IMR-90 (cell line): ENCODE results near the gene INPP5E. TPM values are rescaled to one million over a fixed set of nuclear protein-coding genes. Genes with fewer than 3 reads are reported as not detected.

ENCODE experiments used
- ATAC-seq: fragments of 200-7000 bp; cut with Tn5 transposase; 2 replicates; pipeline ENCODE4 v1.9.1; 2020; ENCODE audit warnings: low read depth, mild to moderate bottlenecking, moderate library complexity
- BruUV-seq: library from RNA; stranded (reverse); fragments of 400-500 nt; replicated peaks from 2 replicates; lab custom pipeline; 2021; lab: Mats Ljungman, UMichigan
- CTCF ChIA-PET: fragments of 300-600 bp; formaldehyde crosslinking; extraction: SDS; loops from one replicate; lab custom pipeline; 2021; ENCODE audit warnings: antibody characterized with exemption; lab: Yijun Ruan, JAX
- POLR2A ChIA-PET: fragments of 300-600 bp; sonication (Branson Sonifier 250); formaldehyde crosslinking; loops from one replicate; lab custom pipeline; 2022; ENCODE audit warnings: antibody characterized with exemption; ENCODE audit not compliant: unreplicated experiment; lab: Charles Lee
- DNase-seq: peaks from one replicate; pipeline ENCODE4 v3.0.0; 2013
- H2AFZ ChIP-seq: replicated peaks from 2 replicates; pipeline ENCODE3; 2013; ENCODE audit warnings: low read length, mild to moderate bottlenecking; ENCODE audit not compliant: poor library complexity
- H2AK5ac ChIP-seq: 2 replicates; pipeline ENCODE4 v1.6.1; 2013; ENCODE audit warnings: low read depth, low read length, inconsistent platforms
- H2AK9ac ChIP-seq: replicated peaks from 2 replicates; pipeline ENCODE3; 2013; ENCODE audit warnings: mild to moderate bottlenecking, low read depth, low read length, moderate library complexity; ENCODE audit not compliant: poor library complexity
- H2BK120ac ChIP-seq: 2 replicates; pipeline ENCODE4 v1.6.1; 2013; ENCODE audit warnings: low read depth, low read length, inconsistent platforms
- H2BK15ac ChIP-seq: 3 replicates; pipeline ENCODE4 v1.6.1; 2013; ENCODE audit warnings: low read depth, low read length, inconsistent platforms
- H2BK20ac ChIP-seq: 2 replicates; pipeline ENCODE4 v1.6.1; 2013; ENCODE audit warnings: low read depth, mild to moderate bottlenecking, inconsistent platforms, low read length, moderate library complexity
- H2BK5ac ChIP-seq: 2 replicates; pipeline ENCODE4 v1.6.1; 2013; ENCODE audit warnings: mild to moderate bottlenecking, low read depth, low read length, inconsistent platforms; ENCODE audit not compliant: poor library complexity, severe bottlenecking
- H3K14ac ChIP-seq: replicated peaks from 2 replicates; pipeline ENCODE4 v1.6.1; 2013; ENCODE audit warnings: low read depth, low read length, inconsistent platforms
- H3K18ac ChIP-seq: 2 replicates; pipeline ENCODE4 v1.6.1; 2013; ENCODE audit warnings: low read depth, low read length, control low read depth
- H3K23ac ChIP-seq: 2 replicates; pipeline ENCODE4 v1.6.1; 2013; ENCODE audit warnings: low read depth, low read length, inconsistent platforms
- H3K27ac ChIP-seq: 2 replicates; pipeline ENCODE4 v1.5.1; 2013; ENCODE audit warnings: mild to moderate bottlenecking, control low read depth, low read length; ENCODE audit not compliant: insufficient read depth
- H3K27me3 ChIP-seq: 2 replicates; pipeline ENCODE4 v1.6.1; 2013; ENCODE audit warnings: low read length; ENCODE audit not compliant: control insufficient read depth, insufficient read depth
- H3K36me3 ChIP-seq: 2 replicates; pipeline ENCODE4 v1.6.1; 2013; ENCODE audit warnings: low read length, mixed read lengths; ENCODE audit not compliant: control insufficient read depth, insufficient read depth
- H3K4ac ChIP-seq: 2 replicates; pipeline ENCODE4 v1.6.1; 2013; ENCODE audit warnings: low read depth, low read length, inconsistent platforms
- H3K4me1 ChIP-seq: 2 replicates; pipeline ENCODE4 v1.6.1; 2013; ENCODE audit warnings: low read length, mixed read lengths; ENCODE audit not compliant: control insufficient read depth, insufficient read depth
- H3K4me2 ChIP-seq: 2 replicates; pipeline ENCODE4 v1.6.1; 2013; ENCODE audit warnings: low read depth, mild to moderate bottlenecking, control low read depth, low read length, moderate library complexity
- H3K4me3 ChIP-seq: 2 replicates; pipeline ENCODE4 v1.5.1; 2013; ENCODE audit warnings: low read depth, mild to moderate bottlenecking, control low read depth, low read length, moderate library complexity; ENCODE audit not compliant: insufficient read depth
- H3K56ac ChIP-seq: 2 replicates; pipeline ENCODE4 v1.6.1; 2013; ENCODE audit warnings: low read length, inconsistent platforms; ENCODE audit not compliant: insufficient read depth; ENCODE audit errors: extremely low read depth
- H3K79me1 ChIP-seq, 2 experiments: 2 replicates each; pipeline ENCODE4 v1.6.1; 2013; ENCODE audit warnings: low read length in 2 of 2, inconsistent platforms in 1 of 2, low read depth in 1 of 2
- H3K9ac ChIP-seq: 2 replicates; pipeline ENCODE4 v1.6.1; 2013; ENCODE audit warnings: low read depth, low read length, control low read depth
- H3K9me1 ChIP-seq: 2 replicates; pipeline ENCODE4 v1.6.1; 2013; ENCODE audit warnings: low read length, inconsistent platforms; ENCODE audit not compliant: insufficient read depth
- H3K9me3 ChIP-seq: 2 replicates; pipeline ENCODE4 v1.6.1; 2013; ENCODE audit warnings: low read length; ENCODE audit not compliant: control insufficient read depth, insufficient read depth
- H4K20me1 ChIP-seq: 2 replicates; pipeline ENCODE4 v1.6.1; 2013; ENCODE audit warnings: low read length, inconsistent platforms; ENCODE audit not compliant: insufficient read depth
- H4K5ac ChIP-seq: 2 replicates; pipeline ENCODE4 v1.6.1; 2013; ENCODE audit warnings: mild to moderate bottlenecking, low read depth, low read length, control low read depth
- H4K8ac ChIP-seq, 2 experiments: 2 replicates each; pipeline ENCODE4 v1.6.1; 2013; ENCODE audit warnings: low read depth in 2 of 2, low read length in 2 of 2, control low read depth in 1 of 2, inconsistent platforms in 1 of 2
- H4K91ac ChIP-seq: 2 replicates; pipeline ENCODE4 v1.6.1; 2013; ENCODE audit warnings: low read depth, low read length, inconsistent platforms; ENCODE audit not compliant: insufficient read depth
- BHLHE40 ChIP-seq: fragments of 150-350 bp; IDR thresholded peaks from 2 replicates; pipeline ENCODE4 v1.6.1; 2016; ENCODE audit warnings: mild to moderate bottlenecking, low read depth, low read length
- CEBPB ChIP-seq: IDR thresholded peaks from 2 replicates; pipeline ENCODE4 v1.6.1; 2012; ENCODE audit warnings: low read depth, low read length, improper control_type of control experiment
- CHD1 ChIP-seq: IDR thresholded peaks from 2 replicates; pipeline ENCODE4 v1.6.1; 2012; ENCODE audit warnings: low read depth, low read length, improper control_type of control experiment
- ELK1 ChIP-seq: fragments of 150-350 bp; IDR thresholded peaks from 2 replicates; pipeline ENCODE4 v1.6.1; 2016; ENCODE audit warnings: low read depth, mild to moderate bottlenecking, low read length, moderate library complexity, borderline replicate concordance
- FOS ChIP-seq: fragments of 150-350 bp; IDR thresholded peaks from 2 replicates; pipeline ENCODE4 v1.6.1; 2016; ENCODE audit warnings: low read depth, low read length
- MAFK ChIP-seq: IDR thresholded peaks from 2 replicates; pipeline ENCODE4 v1.6.1; 2012; ENCODE audit warnings: low read depth, low read length, improper control_type of control experiment
- MAZ ChIP-seq: IDR thresholded peaks from 2 replicates; pipeline ENCODE4 v1.6.1; 2012; ENCODE audit warnings: low read depth, mild to moderate bottlenecking, low read length, improper control_type of control experiment, moderate library complexity, borderline replicate concordance
- MXI1 ChIP-seq: IDR thresholded peaks from 2 replicates; pipeline ENCODE4 v1.6.1; 2012; ENCODE audit warnings: low read depth, mild to moderate bottlenecking, low read length, moderate library complexity, borderline replicate concordance
- POLR2A ChIP-seq: IDR thresholded peaks from 2 replicates; pipeline ENCODE4 v1.6.1; 2012; ENCODE audit warnings: mild to moderate bottlenecking, low read depth, low read length
- RAD21 ChIP-seq: IDR thresholded peaks from 2 replicates; pipeline ENCODE4 v1.6.1; 2012; ENCODE audit warnings: low read length, improper control_type of control experiment
- RCOR1 ChIP-seq: IDR thresholded peaks from 2 replicates; pipeline ENCODE4 v1.6.1; 2012; ENCODE audit warnings: mild to moderate bottlenecking, low read length, improper control_type of control experiment; ENCODE audit not compliant: insufficient replicate concordance
- RFX5 ChIP-seq: IDR thresholded peaks from 2 replicates; pipeline ENCODE4 v1.8.0; 2012; ENCODE audit warnings: low read depth, mild to moderate bottlenecking, low read length, moderate library complexity
- SMC3 ChIP-seq: fragments of 150-350 bp; IDR thresholded peaks from 2 replicates; pipeline ENCODE4 v1.6.1; 2016; ENCODE audit warnings: low read depth, mild to moderate bottlenecking, antibody characterized with exemption, low read length, moderate library complexity
- WGBS, 2 experiments: methylation state at CpG; one replicate each; pipeline versions ENCODE4 v1.1.5 to v1.1.7; 2013; ENCODE audit warnings: missing lambda C conversion rate in 2 of 2; ENCODE audit not compliant: insufficient read length in 1 of 2; ENCODE audit errors: extremely low coverage in 2 of 2; 5-methylcytosine and 5-hydroxymethylcytosine counted together
- dilution Hi-C: fragments of 300-500 bp; cut with HindIII; formaldehyde crosslinking; loops from one replicate; pipeline ENCODE4 v1.14.3; 2018; ENCODE audit warnings: low sequenced_read_pairs; ENCODE audit not compliant: unreplicated experiment
- in situ Hi-C: fragments of 300-500 bp; cut with MboI; formaldehyde crosslinking; loops from 3 replicates; pipeline ENCODE4 v1.14.3; 2019; ENCODE audit warnings: low sequenced_read_pairs, inconsistent platforms, mixed read lengths
- intact Hi-C: fragments of 100-400 bp; cut with micrococcal nuclease; formaldehyde crosslinking; loops from 2 replicates; pipeline ENCODE4 v1.10.0; 2022
- polyA plus RNA-seq, 3 experiments: library from polyadenylated mRNA; depleted of rRNA; stranded (reverse); fragments of >200 nt; gene quantifications; 2 replicates each; pipeline ENCODE4 v1.2.3, GENCODE V29; 2012; ENCODE audit warnings: low replicate concordance in 1 of 3
- total RNA-seq: library from RNA; depleted of rRNA; stranded (reverse); fragments of >200 nt; gene quantifications from 2 replicates; pipeline ENCODE4 v1.2.3, GENCODE V29; 2012
- TF ChIP-seq, protein P1 (sequence below): conservative IDR thresholded peaks from 2 replicates; pipeline ENCODE4 v1.5.1; 2012; ENCODE audit warnings: mild to moderate bottlenecking, low read depth, low read length, improper control_type of control experiment
- TF ChIP-seq, protein P2 (sequence below): fragments of 150-350 bp; IDR thresholded peaks from 2 replicates; pipeline ENCODE4 v1.6.1; 2017; ENCODE audit warnings: mild to moderate bottlenecking, antibody characterized with exemption, low read length, low read depth

INPP5E gene
- total and polyA plus RNA-seq, 2 of the 4 experiments (the other 2 are of a cell fraction) = 1.6 to 9.4 TPM

DNA sequence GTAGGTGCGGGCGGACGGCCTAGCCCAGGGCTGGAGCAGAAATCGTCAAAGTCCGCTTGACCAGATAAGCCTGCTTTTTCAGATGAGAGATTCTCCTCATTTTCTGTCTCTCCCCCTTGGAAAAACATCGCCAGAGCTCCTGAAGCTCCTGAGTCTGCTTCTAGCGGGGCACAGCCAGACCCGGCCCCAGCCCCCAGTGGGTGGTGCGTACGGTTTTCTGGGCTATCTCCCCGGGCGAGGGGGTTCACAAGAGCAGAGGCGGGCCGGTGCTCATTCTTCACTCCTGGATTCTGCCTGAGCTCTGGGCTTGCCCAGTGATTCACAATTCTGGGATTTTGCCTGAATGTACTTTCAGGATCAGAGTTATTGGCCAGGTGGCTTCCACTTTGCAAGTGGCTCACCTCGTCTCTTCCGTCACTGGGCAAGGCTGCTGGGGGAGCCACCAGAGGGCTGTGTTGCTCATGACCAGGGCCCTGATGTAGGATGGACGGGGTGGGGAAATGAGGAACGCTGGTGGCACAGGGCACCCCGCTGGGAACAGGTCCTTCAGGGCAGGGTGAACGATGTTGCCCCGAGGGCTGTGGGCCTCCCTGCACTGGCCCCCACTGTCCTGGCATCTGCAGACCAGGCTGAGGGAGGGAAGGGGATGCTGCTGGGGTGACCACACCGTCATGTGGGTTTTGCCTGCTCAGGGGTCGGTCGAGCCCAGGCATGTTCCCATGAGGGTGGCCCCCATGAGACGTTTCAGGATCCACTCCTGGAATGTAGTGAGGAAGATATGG lies 36.9 kb upstream of the INPP5E start:
- no peak overlapping the region for H2BK15ac ChIP-seq
- no peak for TF ChIP-seq MAFK
- TF ChIP-seq, protein P1, sequence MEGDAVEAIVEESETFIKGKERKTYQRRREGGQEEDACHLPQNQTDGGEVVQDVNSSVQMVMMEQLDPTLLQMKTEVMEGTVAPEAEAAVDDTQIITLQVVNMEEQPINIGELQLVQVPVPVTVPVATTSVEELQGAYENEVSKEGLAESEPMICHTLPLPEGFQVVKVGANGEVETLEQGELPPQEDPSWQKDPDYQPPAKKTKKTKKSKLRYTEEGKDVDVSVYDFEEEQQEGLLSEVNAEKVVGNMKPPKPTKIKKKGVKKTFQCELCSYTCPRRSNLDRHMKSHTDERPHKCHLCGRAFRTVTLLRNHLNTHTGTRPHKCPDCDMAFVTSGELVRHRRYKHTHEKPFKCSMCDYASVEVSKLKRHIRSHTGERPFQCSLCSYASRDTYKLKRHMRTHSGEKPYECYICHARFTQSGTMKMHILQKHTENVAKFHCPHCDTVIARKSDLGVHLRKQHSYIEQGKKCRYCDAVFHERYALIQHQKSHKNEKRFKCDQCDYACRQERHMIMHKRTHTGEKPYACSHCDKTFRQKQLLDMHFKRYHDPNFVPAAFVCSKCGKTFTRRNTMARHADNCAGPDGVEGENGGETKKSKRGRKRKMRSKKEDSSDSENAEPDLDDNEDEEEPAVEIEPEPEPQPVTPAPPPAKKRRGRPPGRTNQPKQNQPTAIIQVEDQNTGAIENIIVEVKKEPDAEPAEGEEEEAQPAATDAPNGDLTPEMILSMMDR = no peak
- TF ChIP-seq, protein P2, sequence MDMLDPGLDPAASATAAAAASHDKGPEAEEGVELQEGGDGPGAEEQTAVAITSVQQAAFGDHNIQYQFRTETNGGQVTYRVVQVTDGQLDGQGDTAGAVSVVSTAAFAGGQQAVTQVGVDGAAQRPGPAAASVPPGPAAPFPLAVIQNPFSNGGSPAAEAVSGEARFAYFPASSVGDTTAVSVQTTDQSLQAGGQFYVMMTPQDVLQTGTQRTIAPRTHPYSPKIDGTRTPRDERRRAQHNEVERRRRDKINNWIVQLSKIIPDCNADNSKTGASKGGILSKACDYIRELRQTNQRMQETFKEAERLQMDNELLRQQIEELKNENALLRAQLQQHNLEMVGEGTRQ = no peak
- TF ChIP-seq RFX5 = no peak
- TF ChIP-seq SMC3 = no peak
- TF ChIP-seq FOS = no peak
- TF ChIP-seq RAD21 = no peak
- TF ChIP-seq POLR2A = no peak
- no peak for TF ChIP-seq RCOR1
- TF ChIP-seq MXI1 = no peak
- no peak for TF ChIP-seq MAZ
- no peak for TF ChIP-seq CHD1
- TF ChIP-seq CEBPB = no peak
- TF ChIP-seq ELK1 = no peak
- TF ChIP-seq BHLHE40 = no peak

More for the DNA sequence above, 36.9 kb upstream of the INPP5E start:
- Histone ChIP-seq H3K18ac (no peak overlapping the region), H2BK5ac (no peak overlapping the region), H3K4me2 (no peak overlapping the region), H3K56ac (no peak overlapping the region), H4K91ac (no peak overlapping the region), H3K79me1 (peaks cover 13 to 75% of the 10 kb centered on the region in 2 experiments), H3K4me1 (peaks cover 2% of the 10 kb centered on the region; the same call in 1 of the 2 replicates), H2BK120ac (no peak overlapping the region), H2AFZ (no peak overlapping the region), H3K27me3 (no peaks in the 10 kb centered on the region), H3K23ac (no peak overlapping the region), H4K8ac (no peak overlapping the region), H3K9me1 (no peaks in the 10 kb centered on the region; the same call in 1 of the 2 replicates), H3K27ac (no peak overlapping the region), H2AK9ac (no peak overlapping the region), H4K5ac (no peak overlapping the region), H2BK20ac (no peak overlapping the region), H3K4me3 (no peak overlapping the region), H4K20me1 (peaks cover 92% of the 10 kb centered on the region), H3K4ac (no peak overlapping the region), H3K9ac (no peak overlapping the region), H3K9me3 (no peaks in the 10 kb centered on the region), H3K36me3 (peaks cover 69% of the 10 kb centered on the region), H2AK5ac (no peak overlapping the region), H3K14ac (no peak overlapping the region)
- WGBS, 2 experiments = 93% methylated on average over 17 of the region's 25 CpGs; no CpG with 5 or more reads in 1 of the 2 experiments
- intact Hi-C loops = no loop called here
- ChIA-PET CTCF (no interaction called here), POLR2A (no interaction called here)
- ATAC-seq (no peak), DNase-seq (no peak)
- dilution Hi-C loops = no loop called here
- no TSS peak for BruUV-seq
- in situ Hi-C loops = no loop called here
